Measurements from ENCODE around the gene TMC3.

GRCh38 chr15:81381720-81382119 is 7.7 kb upstream of the TMC3 start:
- TF ChIP-seq GATA2 (IDR thresholded peaks at IDR 0.05; ENCODE audit: low read depth, low read length) (no peak), GATA3 (IDR thresholded peaks at IDR 0.05; ENCODE audit: low read depth, low read length) (no peak)

Measured in SH-SY5Y (cell line).